SK-N-SH treated with all-trans-retinoic acid at 6 μM for 48 hours (cell line): ENCODE data around the gene MITF.

Source experiments
- ARNTL ChIP-seq: fragments of 450-650 bp; formaldehyde crosslinking; IDR thresholded peaks from 2 replicates; pipeline ENCODE4 v1.5.0; 2020; ENCODE audit warnings: low read depth, mild to moderate bottlenecking, moderate library complexity, borderline replicate concordance
- GLIS3 ChIP-seq: fragments of 250-450 bp; sonication (Bioruptor Pico); IDR thresholded peaks from 2 replicates; pipeline ENCODE4 v1.5.0; 2020; ENCODE audit warnings: mild to moderate bottlenecking, moderate library complexity
- PATZ1 ChIP-seq: fragments of 250-450 bp; sonication (Bioruptor Pico); IDR thresholded peaks from 2 replicates; pipeline ENCODE4 v1.8.0; 2020; ENCODE audit warnings: mild to moderate bottlenecking, moderate library complexity, borderline replicate concordance
- PPARA ChIP-seq: fragments of 250-450 bp; sonication (Bioruptor Pico); IDR thresholded peaks from 2 replicates; pipeline ENCODE4 v1.5.0; 2020; ENCODE audit warnings: mild to moderate bottlenecking, borderline replicate concordance
- RARB ChIP-seq: fragments of 250-450 bp; sonication (Bioruptor Pico); IDR thresholded peaks from 2 replicates; pipeline ENCODE4 v1.8.0; 2021; ENCODE audit warnings: mild to moderate bottlenecking, moderate library complexity
- SNAI2 ChIP-seq: fragments of 250-450 bp; sonication (Bioruptor Pico); IDR thresholded peaks from 2 replicates; pipeline ENCODE4 v1.5.0; 2020; ENCODE audit warnings: mild to moderate bottlenecking, moderate library complexity
- TSHZ2 ChIP-seq: fragments of 250-450 bp; sonication (Bioruptor Pico); IDR thresholded peaks from 2 replicates; pipeline ENCODE4 v1.5.0; 2020; ENCODE audit warnings: mild to moderate bottlenecking, moderate library complexity
- ZFP3 ChIP-seq: fragments of 250-450 bp; sonication (Bioruptor Pico); IDR thresholded peaks from 2 replicates; pipeline ENCODE4 v1.5.0; 2020; ENCODE audit warnings: mild to moderate bottlenecking, moderate library complexity
- ZFP30 ChIP-seq: fragments of 450-650 bp; formaldehyde crosslinking; IDR thresholded peaks from 2 replicates; pipeline ENCODE4 v1.5.0; 2022; ENCODE audit warnings: mild to moderate bottlenecking, moderate library complexity
- ZNF565 ChIP-seq: fragments of 450-650 bp; formaldehyde crosslinking; conservative IDR thresholded peaks from 2 replicates; pipeline ENCODE4 v1.5.0; 2020; ENCODE audit warnings: low read depth, mild to moderate bottlenecking, moderate library complexity

- TF ChIP-seq ARNTL (CRISPR knock-in tag) (no peak), ZNF565 (CRISPR knock-in tag) (no peak), ZFP30 (no peak), ZFP3 (CRISPR knock-in tag) (no peak), PATZ1 (CRISPR knock-in tag) (no peak), SNAI2 (CRISPR knock-in tag) (no peak), TSHZ2 (CRISPR knock-in tag) (no peak), PPARA (CRISPR knock-in tag) (no peak), RARB (CRISPR knock-in tag) (no peak), GLIS3 (CRISPR knock-in tag) (no peak)
Measured at GRCh38 chr3:69699183-69699582, 40.1 kb upstream of the MITF start.
